ENCODE measurements around the gene PDE8B. TPM values are rescaled to one million over a fixed set of nuclear protein-coding genes. Genes with fewer than 3 reads are reported as not detected.

Gene PDE8B
- total RNA-seq, 1 donor from 2014 or later, result under 0.01 TPM

DNA sequence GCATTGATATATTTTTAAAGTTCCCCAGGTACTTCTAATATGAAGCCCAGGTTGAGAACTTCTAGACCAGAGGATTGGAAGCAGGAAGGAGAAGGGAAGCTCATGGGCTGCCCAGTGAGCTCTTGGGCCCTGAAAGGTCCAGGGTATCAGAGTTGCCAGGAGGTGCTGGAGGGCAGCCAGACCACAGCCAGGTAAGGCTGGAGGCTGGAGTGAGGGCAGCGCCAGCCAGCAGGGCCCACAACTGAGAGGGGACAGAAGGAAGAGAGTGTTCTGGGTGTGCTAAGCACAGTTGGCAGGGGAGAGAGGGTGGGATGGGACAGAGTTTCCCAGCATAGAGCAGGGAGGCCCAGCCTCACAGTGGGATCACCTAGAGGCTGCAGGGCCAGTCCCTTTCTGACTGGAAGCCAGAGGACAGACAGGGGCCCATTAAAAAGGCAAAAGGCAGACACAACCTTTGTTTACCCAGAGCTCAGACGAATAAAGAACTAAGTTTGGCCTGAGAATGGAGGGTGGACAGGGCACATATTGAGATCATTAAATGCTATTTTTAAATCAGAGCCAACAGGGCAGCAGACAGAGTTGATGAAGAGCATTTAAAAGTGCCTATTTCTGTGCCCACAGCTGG, 94.9 kb downstream of the PDE8B start:
- no peak for DNase-seq (ENCODE audit: low read depth)
- FAIRE-seq, result no peak
- Histone ChIP-seq H3K4me3 (ENCODE audit: low read depth, low read length) (no peak overlapping the region), H3K36me3 (ENCODE audit: control insufficient read depth, insufficient read depth, low read length) (no peaks in the 10 kb centered on the region), H3K27me3 (ENCODE audit: control insufficient read depth, insufficient read depth, low read length) (no peaks in the 10 kb centered on the region)
- TF ChIP-seq CTCF (IDR thresholded peaks at IDR 0.05; ENCODE audit: insufficient read depth, low read length, severe bottlenecking), result no peak

DNA sequence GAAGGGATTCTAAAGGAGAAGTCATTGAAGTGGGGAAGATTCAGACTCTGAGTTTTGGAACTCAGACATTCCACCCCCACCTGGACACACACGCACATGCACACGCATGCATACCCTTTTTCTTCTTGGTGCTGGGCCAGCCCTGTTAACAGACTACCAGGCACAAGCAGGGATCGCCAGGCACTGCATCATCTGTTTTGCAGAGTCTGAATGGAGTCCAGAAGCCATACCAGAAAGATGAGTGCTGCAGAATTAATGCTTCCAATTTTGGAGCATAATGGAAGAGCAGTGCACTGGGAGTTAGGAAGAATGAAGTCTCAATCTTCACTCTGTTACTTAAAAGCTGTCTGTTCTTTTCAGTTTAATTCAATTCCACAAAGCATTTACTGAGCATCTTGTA, 95.5 kb downstream of the PDE8B start:
- FAIRE-seq (peak; percentile 23), DNase-seq (ENCODE audit: low read depth) (no peak)
- Histone ChIP-seq H3K4me3 (ENCODE audit: low read depth, low read length) (no peak overlapping the region), H3K27me3 (ENCODE audit: control insufficient read depth, insufficient read depth, low read length) (no peaks in the 10 kb centered on the region), H3K36me3 (ENCODE audit: control insufficient read depth, insufficient read depth, low read length) (no peaks in the 10 kb centered on the region)
- no peak for TF ChIP-seq CTCF (IDR thresholded peaks at IDR 0.05; ENCODE audit: insufficient read depth, low read length, severe bottlenecking)

GRCh38 chr5:77306531-77306930, 96.1 kb downstream of the PDE8B start:
- peak; percentile 50 for FAIRE-seq
- Histone ChIP-seq H3K27me3 (ENCODE audit: control insufficient read depth, insufficient read depth, low read length) (no peaks in the 10 kb centered on the region), H3K4me3 (ENCODE audit: low read depth, low read length) (no peak overlapping the region), H3K36me3 (ENCODE audit: control insufficient read depth, insufficient read depth, low read length) (no peaks in the 10 kb centered on the region)
- DNase-seq (ENCODE audit: low read depth), result no peak
- no peak for TF ChIP-seq CTCF (IDR thresholded peaks at IDR 0.05; ENCODE audit: insufficient read depth, low read length, severe bottlenecking)

DNA sequence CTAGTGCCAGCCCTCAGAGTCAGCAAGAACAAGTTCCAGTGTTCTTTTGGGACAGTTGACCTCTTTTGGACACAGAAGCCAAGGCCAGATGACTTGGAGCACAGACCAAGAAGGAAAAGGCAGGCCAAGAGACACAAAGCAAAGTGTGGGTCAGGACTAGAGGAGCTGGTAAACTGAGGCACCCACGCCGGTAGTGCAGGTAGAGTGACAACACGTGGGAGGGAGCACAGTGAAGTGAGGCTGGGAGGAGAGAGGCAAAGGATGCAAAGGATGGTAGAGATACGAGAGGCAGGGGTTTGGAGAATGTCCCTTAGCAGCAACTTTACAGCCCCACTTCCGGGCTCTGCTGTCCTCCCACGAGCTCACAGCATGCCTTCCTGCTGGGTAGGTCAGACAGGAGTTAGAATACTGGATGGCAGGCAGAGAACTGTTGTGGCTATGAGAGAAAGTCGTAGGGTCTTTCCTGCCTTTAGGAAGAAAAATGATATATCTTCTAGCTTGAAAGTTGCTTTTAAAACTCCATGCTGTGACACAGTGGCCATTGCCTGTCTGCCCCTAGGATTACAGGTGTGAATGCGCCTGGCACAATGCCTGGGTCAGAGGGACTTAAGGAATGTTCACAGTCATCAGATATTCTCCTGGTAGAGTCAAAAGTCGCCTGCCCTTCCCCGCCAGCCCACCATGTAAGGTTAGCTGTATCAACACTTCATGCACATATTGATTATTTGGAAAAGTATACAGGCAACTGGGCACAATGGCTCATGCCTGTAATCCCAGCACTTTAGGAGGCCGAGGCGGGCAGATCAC, 97.9 kb downstream of the PDE8B start:
- Histone ChIP-seq H3K4me3 (ENCODE audit: low read depth, low read length) (no peak overlapping the region), H3K27me3 (ENCODE audit: control insufficient read depth, insufficient read depth, low read length) (no peaks in the 10 kb centered on the region), H3K36me3 (ENCODE audit: control insufficient read depth, insufficient read depth, low read length) (no peaks in the 10 kb centered on the region)
- no peak for TF ChIP-seq CTCF (IDR thresholded peaks at IDR 0.05; ENCODE audit: insufficient read depth, low read length, severe bottlenecking)
- FAIRE-seq (no peak), DNase-seq (ENCODE audit: low read depth) (no peak)

DNA sequence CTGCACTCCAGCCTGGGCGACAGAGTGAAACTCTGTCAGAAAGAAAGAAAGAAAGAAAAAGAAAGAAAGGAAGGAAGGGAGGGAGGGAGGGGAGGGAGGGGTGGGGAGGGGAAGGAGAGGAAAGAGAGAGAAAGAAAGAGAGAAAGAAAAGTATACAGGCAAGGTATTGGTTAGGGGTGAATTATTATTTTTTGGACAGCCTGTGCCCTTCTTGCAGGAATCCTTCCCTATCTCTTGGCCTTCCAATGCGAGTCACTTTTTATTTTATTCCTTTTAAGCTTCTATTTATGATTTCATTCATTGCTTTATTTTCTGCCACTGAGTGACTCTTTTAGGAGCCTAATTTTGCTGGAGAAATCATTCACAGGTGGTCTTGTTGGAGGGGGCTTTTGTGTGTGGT, 98.7 kb downstream of the PDE8B start:
- Histone ChIP-seq H3K36me3 (ENCODE audit: control insufficient read depth, insufficient read depth, low read length) (no peaks in the 10 kb centered on the region), H3K4me3 (ENCODE audit: low read depth, low read length) (no peak overlapping the region), H3K27me3 (ENCODE audit: control insufficient read depth, insufficient read depth, low read length) (no peaks in the 10 kb centered on the region)
- no peak for FAIRE-seq
- no peak for TF ChIP-seq CTCF (IDR thresholded peaks at IDR 0.05; ENCODE audit: insufficient read depth, low read length, severe bottlenecking)
- DNase-seq (ENCODE audit: low read depth), result no peak
